Prostate gland (tissue), 2 donors: ENCODE data around the gene ELAVL2. TPM values are rescaled to one million over a fixed set of nuclear protein-coding genes. Genes with fewer than 3 reads are reported as not detected.

ENCODE experiments used
- DNase-seq: peaks from one replicate; pipeline ENCODE4 v3.0.0-alpha.2; 2019; ENCODE audit warnings: low spot score
- H3K27ac ChIP-seq, 2 donors: fragments of 200-600 bp; sonication (generic); 2 replicates each; pipeline ENCODE4 v1.5.1; 2017 to 2019
- H3K27me3 ChIP-seq: fragments of 200-600 bp; sonication (generic); replicated peaks from 2 replicates; pipeline ENCODE4 v1.5.1; 2019; ENCODE audit not compliant: insufficient read depth
- H3K36me3 ChIP-seq, 2 donors: fragments of 200-600 bp; sonication (generic); 1 replicate in 1 of 2; 2 replicates in 1 of 2; pipeline versions ENCODE4 v1.5.1 to v1.8.1; 2017 to 2019
- H3K4me1 ChIP-seq: fragments of 200-600 bp; sonication (generic); replicated peaks from 2 replicates; pipeline ENCODE4 v1.5.1; 2019
- H3K4me3 ChIP-seq, 2 donors: fragments of 200-600 bp; sonication (generic); 2 replicates each; pipeline ENCODE4 v1.5.1; 2017 to 2019
- H3K9me3 ChIP-seq: fragments of 200-600 bp; sonication (generic); 2 replicates; pipeline ENCODE4 v1.5.1; 2017
- CTCF ChIP-seq, 4 experiments: fragments of 200-600 bp in 2 of 4; fragments of 450-650 bp in 2 of 4; sonication (generic) in 2 of 4; IDR thresholded peaks; 1 replicate in 3 of 4; 2 replicates in 1 of 4; pipeline ENCODE4 v1.5.1; 2016 to 2019; ENCODE audit warnings: antibody characterized with exemption in 4 of 4, mild to moderate bottlenecking in 2 of 4, moderate library complexity in 2 of 4
- POLR2A ChIP-seq: fragments of 450-650 bp; IDR thresholded peaks from one replicate; pipeline ENCODE4 v1.6.1; 2016; ENCODE audit warnings: antibody characterized with exemption, mild to moderate bottlenecking
- POLR2AphosphoS5 ChIP-seq: sonication (generic); formaldehyde crosslinking; IDR thresholded peaks from one replicate; pipeline ENCODE4 v1.6.1; 2017; ENCODE audit warnings: antibody characterized with exemption
- WGBS: methylation state at CpG from one replicate; pipeline ENCODE4 v1.1.5; 2018; 5-methylcytosine and 5-hydroxymethylcytosine counted together
- intact Hi-C: fragments of 100-400 bp; cut with DNase I; formaldehyde crosslinking; loops from one replicate; pipeline ENCODE4 v1.14.2; 2022
- total RNA-seq, 2 donors: library from RNA; depleted of rRNA; stranded (reverse); fragments of >200 nt; gene quantifications; one replicate each; pipeline ENCODE4 v1.1.0, GENCODE V29; 2016

The ELAVL2 gene
- total RNA-seq, 2 donors from 2014 or later, result 0.55 to 43.1 TPM

DNA sequence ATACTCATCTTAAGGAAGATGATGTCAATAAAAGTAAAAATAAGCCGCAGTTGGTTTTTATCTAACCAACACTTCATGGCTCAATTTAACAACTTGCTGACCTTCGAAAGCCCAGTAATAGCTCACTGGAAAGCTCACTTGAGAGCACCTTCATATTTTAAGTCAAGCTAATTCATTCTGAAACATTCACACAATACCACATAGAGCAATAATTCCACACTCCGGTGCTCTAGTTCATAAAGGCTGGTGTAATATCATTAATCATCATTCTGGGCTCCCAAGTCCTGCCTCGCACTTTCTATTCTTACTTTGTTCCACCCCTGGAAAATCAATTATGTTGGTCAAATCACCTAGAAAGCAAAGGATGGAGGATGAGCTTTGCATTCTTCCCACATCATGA lies 74.4 kb downstream of the ELAVL2 start:
- Histone ChIP-seq H3K4me3 (no peak overlapping the region), H3K4me1 (no peaks in the 10 kb centered on the region), H3K27ac (no peak overlapping the region), H3K27me3 (no peaks in the 10 kb centered on the region), H3K9me3 (no peaks in the 10 kb centered on the region), H3K36me3 (no peaks in the 10 kb centered on the region)
- TF ChIP-seq CTCF (IDR thresholded peaks at IDR 0.05) (no peak), POLR2A (no peak), POLR2AphosphoS5 (no peak)
- 88% methylated on average over 4 of the region's 4 CpGs for WGBS
- DNase-seq, result no peak
- intact Hi-C loops, result no loop called here

GRCh38 chr9:23750808-23751207 lies 75.2 kb downstream of the ELAVL2 start:
- intact Hi-C loops, result no loop called here
- TF ChIP-seq CTCF (IDR thresholded peaks at IDR 0.05) (no peak), POLR2AphosphoS5 (no peak), POLR2A (no peak)
- no peak overlapping the region for H3K4me3 ChIP-seq
- 82% methylated on average over 3 of the region's 3 CpGs for WGBS
- H3K36me3 ChIP-seq, result no peaks in the 10 kb centered on the region
- DNase-seq, result no peak
- no peak overlapping the region for H3K27ac ChIP-seq
- no peaks in the 10 kb centered on the region for H3K27me3 ChIP-seq
- H3K9me3 ChIP-seq, result no peaks in the 10 kb centered on the region
- H3K4me1 ChIP-seq, result no peaks in the 10 kb centered on the region

GRCh38 chr9:23747088-23748075 lies 78.7 kb downstream of the ELAVL2 start:
- no peaks in the 10 kb centered on the region for H3K9me3 ChIP-seq
- no peak for TF ChIP-seq POLR2AphosphoS5
- TF ChIP-seq CTCF (IDR thresholded peaks at IDR 0.05), result no peak
- no peak for TF ChIP-seq POLR2A
- H3K27ac ChIP-seq, result no peak overlapping the region
- H3K27me3 ChIP-seq, result no peaks in the 10 kb centered on the region
- DNase-seq, result no peak
- WGBS, result 80% methylated on average over 5 of the region's 5 CpGs
- H3K4me3 ChIP-seq, result no peak overlapping the region
- no peaks in the 10 kb centered on the region for H3K4me1 ChIP-seq
- intact Hi-C loops, result no loop called here
- H3K36me3 ChIP-seq, result no peaks in the 10 kb centered on the region

GRCh38 chr9:23746317-23746716 lies 79.7 kb downstream of the ELAVL2 start:
- Histone ChIP-seq H3K36me3 (no peaks in the 10 kb centered on the region), H3K27ac (no peak overlapping the region), H3K27me3 (no peaks in the 10 kb centered on the region), H3K4me1 (no peaks in the 10 kb centered on the region), H3K4me3 (no peak overlapping the region), H3K9me3 (no peaks in the 10 kb centered on the region)
- 50% methylated on average over 2 of the region's 2 CpGs for WGBS
- TF ChIP-seq CTCF (IDR thresholded peaks at IDR 0.05) (no peak), POLR2A (no peak), POLR2AphosphoS5 (no peak)
- no peak for DNase-seq
- intact Hi-C loops, result no loop called here

GRCh38 chr9:23743036-23743435 lies 83.0 kb downstream of the ELAVL2 start:
- intact Hi-C loops, result no loop called here
- 82% methylated on average over 3 of the region's 3 CpGs for WGBS
- TF ChIP-seq POLR2A (no peak), CTCF (IDR thresholded peaks at IDR 0.05) (no peak), POLR2AphosphoS5 (no peak)

More at GRCh38 chr9:23743036-23743435, 83.0 kb downstream of the ELAVL2 start:
- Histone ChIP-seq H3K9me3 (no peaks in the 10 kb centered on the region), H3K4me3 (no peak overlapping the region), H3K36me3 (no peaks in the 10 kb centered on the region), H3K4me1 (no peaks in the 10 kb centered on the region), H3K27me3 (no peaks in the 10 kb centered on the region), H3K27ac (no peak overlapping the region)
- DNase-seq, result no peak
